Measurements from ENCODE around the gene CFAP20DC. TPM values are rescaled to one million over a fixed set of nuclear protein-coding genes. Genes with fewer than 3 reads are reported as not detected.

CFAP20DC gene
- total RNA-seq, 2 experiments from 2014 or later = 1.0 to 1.8 TPM

DNA sequence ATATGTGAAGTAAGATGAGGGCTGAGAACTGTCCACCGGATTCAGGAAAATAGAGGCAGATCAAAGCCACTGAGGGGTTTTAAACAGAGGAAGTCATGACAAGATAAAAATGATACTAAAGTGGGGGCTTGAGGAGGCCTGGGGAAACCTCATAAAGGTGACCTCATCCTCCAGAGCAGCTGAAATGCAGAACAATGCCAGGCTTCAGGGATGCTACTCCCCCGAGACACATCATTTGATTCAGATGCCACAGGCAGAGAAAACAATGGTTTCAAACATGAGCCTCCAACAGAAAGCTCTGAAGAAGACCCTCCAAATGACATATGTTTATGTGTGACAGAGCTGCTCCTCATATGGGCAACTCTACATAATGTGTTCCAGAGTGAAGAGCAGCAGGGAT, 6.4 kb downstream of the CFAP20DC start:
- Histone ChIP-seq H3K4me2 (ENCODE audit: low read length) (no peak overlapping the region), H4K20me1 (ENCODE audit: insufficient read depth, low read length) (no peaks in the 10 kb centered on the region), H3K36me3 (ENCODE audit: insufficient read depth, low read length) (no peaks in the 10 kb centered on the region), H3K9me3 (ENCODE audit: low read length) (no peaks in the 10 kb centered on the region), H3K9me2 (ENCODE audit: insufficient read depth, low read length) (no peaks in the 10 kb centered on the region), H2AFZ (ENCODE audit: low read length) (no peak overlapping the region), H3K4me3 (ENCODE audit: low read depth, low read length, poor library complexity, severe bottlenecking) (no peak overlapping the region), H3K27ac (ENCODE audit: low read depth, low read length, poor library complexity, severe bottlenecking) (no peak overlapping the region), H3K79me2 (ENCODE audit: insufficient read depth, low read depth, low read length) (no peaks in the 10 kb centered on the region), H3K4me1 (ENCODE audit: insufficient read depth, low read length, poor library complexity, severe bottlenecking) (no peaks in the 10 kb centered on the region)
- no peak for DNase-seq (ENCODE audit: low spot score)
- no TSS peak for BruUV-seq (replicated peaks)
- POLR2A ChIA-PET = interaction anchor here (0.6 kb wide), 2 partner anchors 42 to 50 kb away, joined by 4 to 5 read pairs; no protein-coding TSS in a partner anchor
- CTCF ChIA-PET (ENCODE audit: unreplicated experiment) = no interaction called here
- intact Hi-C loops (cut with micrococcal nuclease; ENCODE audit: unreplicated experiment) = no loop called here
- no peak for TF ChIP-seq EZH2phosphoT487 (IDR thresholded peaks at IDR 0.05; ENCODE audit: borderline replicate concordance, low read depth, low read length)
- TF ChIP-seq, protein P1, sequence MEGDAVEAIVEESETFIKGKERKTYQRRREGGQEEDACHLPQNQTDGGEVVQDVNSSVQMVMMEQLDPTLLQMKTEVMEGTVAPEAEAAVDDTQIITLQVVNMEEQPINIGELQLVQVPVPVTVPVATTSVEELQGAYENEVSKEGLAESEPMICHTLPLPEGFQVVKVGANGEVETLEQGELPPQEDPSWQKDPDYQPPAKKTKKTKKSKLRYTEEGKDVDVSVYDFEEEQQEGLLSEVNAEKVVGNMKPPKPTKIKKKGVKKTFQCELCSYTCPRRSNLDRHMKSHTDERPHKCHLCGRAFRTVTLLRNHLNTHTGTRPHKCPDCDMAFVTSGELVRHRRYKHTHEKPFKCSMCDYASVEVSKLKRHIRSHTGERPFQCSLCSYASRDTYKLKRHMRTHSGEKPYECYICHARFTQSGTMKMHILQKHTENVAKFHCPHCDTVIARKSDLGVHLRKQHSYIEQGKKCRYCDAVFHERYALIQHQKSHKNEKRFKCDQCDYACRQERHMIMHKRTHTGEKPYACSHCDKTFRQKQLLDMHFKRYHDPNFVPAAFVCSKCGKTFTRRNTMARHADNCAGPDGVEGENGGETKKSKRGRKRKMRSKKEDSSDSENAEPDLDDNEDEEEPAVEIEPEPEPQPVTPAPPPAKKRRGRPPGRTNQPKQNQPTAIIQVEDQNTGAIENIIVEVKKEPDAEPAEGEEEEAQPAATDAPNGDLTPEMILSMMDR (conservative IDR thresholded peaks at IDR 0.05; ENCODE audit: low read length) = no peak

DNA sequence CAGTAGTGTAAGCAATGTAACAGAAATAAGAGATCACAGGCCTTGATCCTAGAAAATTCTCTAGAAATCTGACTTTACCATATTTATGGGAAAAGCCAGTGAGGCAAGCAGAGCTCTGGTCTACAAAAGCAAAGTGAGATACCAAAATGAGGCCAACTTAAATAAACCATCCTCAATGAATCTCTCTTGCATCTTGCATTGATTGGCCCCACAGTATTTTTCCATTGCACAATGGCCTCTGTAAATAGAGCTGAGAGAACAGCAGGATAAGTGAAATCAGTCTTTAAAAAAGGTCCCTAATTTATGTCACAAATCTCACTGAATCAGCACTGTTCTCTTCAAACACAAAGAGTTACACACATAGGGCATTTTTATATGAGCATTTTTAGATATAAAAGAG, 8.9 kb downstream of the CFAP20DC start:
- CTCF ChIA-PET (ENCODE audit: unreplicated experiment) = interaction anchor here (1.4 kb wide), 1 partner anchor 10 kb away, joined by 4 read pairs; no protein-coding TSS in a partner anchor
- no peaks in the 10 kb centered on the region for H3K36me3 ChIP-seq (ENCODE audit: insufficient read depth, low read length)
- BruUV-seq (replicated peaks) = no TSS peak

DNA sequence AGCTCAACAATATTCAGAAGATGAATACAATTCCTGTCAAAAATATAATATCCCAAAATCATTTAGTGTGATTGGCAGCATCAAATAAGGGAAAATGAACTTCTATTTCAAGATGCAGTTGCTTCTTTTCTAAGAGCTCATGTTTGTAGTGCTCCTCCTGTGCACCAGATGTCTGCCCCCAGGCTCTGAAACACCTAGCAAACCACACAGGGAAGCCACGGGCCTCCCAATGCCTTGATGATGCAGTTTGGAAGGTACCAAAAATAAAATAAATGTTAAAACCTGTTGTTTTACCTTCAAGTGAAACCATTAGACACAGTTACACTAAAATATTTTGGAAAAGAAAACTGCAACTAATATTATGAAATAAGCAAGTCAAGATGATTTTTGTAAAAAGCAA, 22.2 kb downstream of the CFAP20DC start:
- BruUV-seq (replicated peaks) = no TSS peak
- Histone ChIP-seq H3K4me3 (ENCODE audit: low read depth, low read length, poor library complexity, severe bottlenecking) (no peak overlapping the region), H3K27ac (ENCODE audit: low read depth, low read length, poor library complexity, severe bottlenecking) (no peak overlapping the region), H3K79me2 (ENCODE audit: insufficient read depth, low read depth, low read length) (no peaks in the 10 kb centered on the region), H4K20me1 (ENCODE audit: insufficient read depth, low read length) (no peaks in the 10 kb centered on the region), H2AFZ (ENCODE audit: low read length) (no peak overlapping the region), H3K4me1 (ENCODE audit: insufficient read depth, low read length, poor library complexity, severe bottlenecking) (no peaks in the 10 kb centered on the region), H3K36me3 (ENCODE audit: insufficient read depth, low read length) (no peaks in the 10 kb centered on the region), H3K9me3 (ENCODE audit: low read length) (no peaks in the 10 kb centered on the region), H3K4me2 (ENCODE audit: low read length) (no peak overlapping the region), H3K9me2 (ENCODE audit: insufficient read depth, low read length) (no peaks in the 10 kb centered on the region)
- ChIA-PET POLR2A (interaction anchor here (1.0 kb wide), 1 partner anchor 17 kb away, joined by 3 read pairs; no protein-coding TSS in a partner anchor), CTCF (ENCODE audit: unreplicated experiment) (no interaction called here)
- no peak for DNase-seq (ENCODE audit: low spot score)
- TF ChIP-seq EZH2phosphoT487 (IDR thresholded peaks at IDR 0.05; ENCODE audit: borderline replicate concordance, low read depth, low read length) = no peak
- TF ChIP-seq, protein P1 (conservative IDR thresholded peaks at IDR 0.05; ENCODE audit: low read length) = no peak
- intact Hi-C loops (cut with micrococcal nuclease; ENCODE audit: unreplicated experiment) = no loop called here

More for the DNA sequence above, 8.9 kb downstream of the CFAP20DC start:
- H2AFZ ChIP-seq (ENCODE audit: low read length) = no peak overlapping the region
- no peaks in the 10 kb centered on the region for H3K9me2 ChIP-seq (ENCODE audit: insufficient read depth, low read length)
- H4K20me1 ChIP-seq (ENCODE audit: insufficient read depth, low read length) = no peaks in the 10 kb centered on the region
- H3K27ac ChIP-seq (ENCODE audit: low read depth, low read length, poor library complexity, severe bottlenecking) = no peak overlapping the region
- no peak overlapping the region for H3K4me2 ChIP-seq (ENCODE audit: low read length)
- H3K79me2 ChIP-seq (ENCODE audit: insufficient read depth, low read depth, low read length) = no peaks in the 10 kb centered on the region
- intact Hi-C loops (cut with micrococcal nuclease; ENCODE audit: unreplicated experiment) = no loop called here
- TF ChIP-seq, protein P1 (conservative IDR thresholded peaks at IDR 0.05; ENCODE audit: low read length) = no peak
- H3K4me1 ChIP-seq (ENCODE audit: insufficient read depth, low read length, poor library complexity, severe bottlenecking) = no peaks in the 10 kb centered on the region
- no peak overlapping the region for H3K4me3 ChIP-seq (ENCODE audit: low read depth, low read length, poor library complexity, severe bottlenecking)
- H3K9me3 ChIP-seq (ENCODE audit: low read length) = no peaks in the 10 kb centered on the region
- POLR2A ChIA-PET = no interaction called here
- no peak for DNase-seq (ENCODE audit: low spot score)
